Fibroblast of skin of right quadriceps (primary cell): Measurements from ENCODE around the gene NHLRC2.

ENCODE experiments used
- DNase-seq: peaks from one replicate; pipeline ENCODE4 v3.0.0-alpha.2; 2013

NHLRC2 gene

GRCh38 chr10:113945075-113945686, 90.7 kb downstream of the NHLRC2 start:
- DNase-seq: peak; percentile 79

- no peak for DNase-seq
These were observed 91.2 kb downstream of the NHLRC2 start for GRCh38 chr10:113945687-113946085.

GRCh38 chr10:113947184-113948041, 93.0 kb downstream of the NHLRC2 start:
- DNase-seq: no peak

GRCh38 chr10:113948048-113948447, 93.6 kb downstream of the NHLRC2 start:
- DNase-seq: no peak

GRCh38 chr10:113950268-113950667, 95.8 kb downstream of the NHLRC2 start:
- no peak for DNase-seq

GRCh38 chr10:113953505-113954272, 99.2 kb downstream of the NHLRC2 start:
- DNase-seq: no peak

- DNase-seq: peak; percentile 42
These were observed 99.9 kb downstream of the NHLRC2 start for GRCh38 chr10:113954409-113954808.

- peak; percentile 86 for DNase-seq
These were observed 102.6 kb downstream of the NHLRC2 start for GRCh38 chr10:113957013-113957412.

- peak; percentile 91 for DNase-seq
These were observed 104.3 kb downstream of the NHLRC2 start for GRCh38 chr10:113958631-113959382.

GRCh38 chr10:113959383-113959760, 104.9 kb downstream of the NHLRC2 start:
- DNase-seq: no peak

- peak; percentile 31 for DNase-seq
These were observed 106.2 kb downstream of the NHLRC2 start for GRCh38 chr10:113960617-113961181.

GRCh38 chr10:113961182-113962031, 106.9 kb downstream of the NHLRC2 start:
- no peak for DNase-seq

GRCh38 chr10:113965077-113965476, 110.6 kb downstream of the NHLRC2 start:
- DNase-seq: no peak

GRCh38 chr10:113965683-113966082, 111.2 kb downstream of the NHLRC2 start:
- DNase-seq: no peak
